ENCODE data around the gene SOHLH1.

DNA sequence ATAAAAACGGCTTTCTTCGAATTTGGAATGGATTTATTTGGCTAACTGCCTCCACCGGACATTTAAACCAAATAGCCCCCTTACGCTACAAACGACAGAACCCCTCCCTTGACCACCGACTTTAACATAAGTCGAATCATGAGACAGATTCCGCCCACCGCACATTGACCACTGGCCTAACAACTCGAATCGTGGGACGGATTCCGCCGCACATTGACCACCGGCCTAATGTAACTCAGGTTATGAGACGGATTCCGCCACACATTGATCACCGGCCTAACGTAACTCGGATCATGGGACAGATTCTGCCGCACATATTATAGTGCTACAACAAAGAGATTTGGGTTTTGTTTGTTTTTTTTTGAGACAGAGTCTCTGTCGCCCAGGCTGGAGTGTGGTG, 38.9 kb downstream of the SOHLH1 start:
- TF ChIP-seq, protein P1, sequence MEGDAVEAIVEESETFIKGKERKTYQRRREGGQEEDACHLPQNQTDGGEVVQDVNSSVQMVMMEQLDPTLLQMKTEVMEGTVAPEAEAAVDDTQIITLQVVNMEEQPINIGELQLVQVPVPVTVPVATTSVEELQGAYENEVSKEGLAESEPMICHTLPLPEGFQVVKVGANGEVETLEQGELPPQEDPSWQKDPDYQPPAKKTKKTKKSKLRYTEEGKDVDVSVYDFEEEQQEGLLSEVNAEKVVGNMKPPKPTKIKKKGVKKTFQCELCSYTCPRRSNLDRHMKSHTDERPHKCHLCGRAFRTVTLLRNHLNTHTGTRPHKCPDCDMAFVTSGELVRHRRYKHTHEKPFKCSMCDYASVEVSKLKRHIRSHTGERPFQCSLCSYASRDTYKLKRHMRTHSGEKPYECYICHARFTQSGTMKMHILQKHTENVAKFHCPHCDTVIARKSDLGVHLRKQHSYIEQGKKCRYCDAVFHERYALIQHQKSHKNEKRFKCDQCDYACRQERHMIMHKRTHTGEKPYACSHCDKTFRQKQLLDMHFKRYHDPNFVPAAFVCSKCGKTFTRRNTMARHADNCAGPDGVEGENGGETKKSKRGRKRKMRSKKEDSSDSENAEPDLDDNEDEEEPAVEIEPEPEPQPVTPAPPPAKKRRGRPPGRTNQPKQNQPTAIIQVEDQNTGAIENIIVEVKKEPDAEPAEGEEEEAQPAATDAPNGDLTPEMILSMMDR (conservative IDR thresholded peaks at IDR 0.05), result no peak
- no peak for TF ChIP-seq EZH2 (IDR thresholded peaks at IDR 0.05; ENCODE audit: low read depth)
